ENCODE data around the gene LRFN2.

Gene LRFN2

DNA sequence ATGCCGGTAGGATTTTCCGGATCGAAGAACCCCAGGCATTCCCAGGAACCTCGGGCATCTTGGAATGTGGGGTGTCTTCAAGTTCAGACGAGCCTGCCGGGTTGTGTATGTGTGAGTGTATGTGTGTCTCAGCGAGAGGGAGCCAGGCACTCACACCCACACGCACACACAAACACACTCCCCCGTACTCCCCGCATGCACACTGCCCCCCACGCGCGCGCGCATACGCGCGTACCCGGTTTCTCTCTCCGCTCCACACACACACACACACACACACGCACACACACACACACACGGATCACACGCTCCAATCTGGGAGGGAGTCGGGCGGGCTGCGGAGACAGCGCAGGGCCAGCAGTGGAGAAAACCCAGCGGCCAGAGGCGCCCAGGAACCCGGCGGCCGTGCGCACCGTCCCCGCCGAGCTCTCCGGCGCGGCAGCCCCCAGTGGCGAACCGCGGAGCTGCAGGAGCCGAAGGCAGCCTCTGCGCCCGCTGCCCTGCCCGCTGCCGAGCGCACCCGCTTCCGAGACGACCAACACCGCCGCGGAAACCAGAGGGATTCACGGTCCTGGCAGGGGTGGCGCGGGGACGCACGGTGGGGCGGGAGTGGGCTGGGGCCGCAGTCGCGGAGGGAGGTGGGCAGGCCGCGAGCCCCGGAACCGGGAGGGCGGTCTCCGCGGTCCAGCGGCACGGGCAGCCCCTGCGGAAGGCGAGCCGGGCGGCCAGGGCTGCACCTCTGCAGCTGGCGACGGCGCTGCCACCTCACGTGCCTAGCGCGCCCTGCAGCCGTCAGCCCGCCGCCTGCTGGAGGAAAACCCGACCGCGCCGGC lies at the start of gene LRFN2:
TSS of gene LRFN2 (minus strand) at position 125 of the 830 bp plus-strand sequence.
- peak; percentile 37 to 61 for DNase-seq

DNA sequence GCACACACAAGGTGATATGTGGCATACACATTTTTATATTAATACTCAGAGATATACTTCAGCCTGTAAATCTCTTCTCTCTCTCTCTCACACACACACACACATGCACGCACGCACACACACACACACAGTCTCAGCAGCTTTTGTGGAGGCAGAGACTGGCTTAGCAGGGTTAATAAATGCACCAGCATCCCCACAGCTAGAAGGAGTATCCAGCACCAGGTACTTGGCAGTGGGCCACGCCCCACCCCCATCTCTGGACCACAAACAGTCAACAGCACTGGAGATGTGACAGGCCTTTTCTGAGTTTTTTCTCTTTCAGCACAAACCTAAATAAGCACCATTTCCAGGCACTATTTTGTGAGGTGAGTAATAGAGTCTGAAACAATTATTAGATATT lies 47.3 kb upstream of the LRFN2 start:
- DNase-seq: no peak

- DNase-seq: no peak
Observed at GRCh38 chr6:40631744-40632143, 44.6 kb upstream of the LRFN2 start.

DNA sequence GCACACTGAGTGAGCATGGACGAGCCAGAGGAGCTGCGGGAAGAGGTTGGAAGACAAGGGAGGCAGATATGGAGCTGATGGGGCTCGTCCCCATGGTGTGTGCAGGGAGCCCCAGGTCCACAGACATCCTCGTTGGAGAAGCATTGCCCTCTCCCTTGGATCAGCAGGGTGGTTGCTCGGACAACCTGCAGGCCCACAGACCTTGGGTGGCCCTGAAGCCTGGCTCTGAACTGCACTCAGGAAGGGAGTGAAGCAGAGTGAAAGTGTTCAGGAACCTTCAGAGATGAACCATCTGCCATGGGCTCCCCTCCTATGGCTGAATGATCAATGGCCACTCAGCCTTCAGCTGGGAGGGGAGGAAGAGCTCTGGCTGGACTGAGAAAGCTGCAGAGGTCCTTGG lies 43.3 kb upstream of the LRFN2 start:
- no peak for DNase-seq

- no peak for DNase-seq
Observed at GRCh38 chr6:40630051-40630450, 42.9 kb upstream of the LRFN2 start.

GRCh38 chr6:40629463-40629862 lies 42.3 kb upstream of the LRFN2 start:
- DNase-seq: no peak

DNA sequence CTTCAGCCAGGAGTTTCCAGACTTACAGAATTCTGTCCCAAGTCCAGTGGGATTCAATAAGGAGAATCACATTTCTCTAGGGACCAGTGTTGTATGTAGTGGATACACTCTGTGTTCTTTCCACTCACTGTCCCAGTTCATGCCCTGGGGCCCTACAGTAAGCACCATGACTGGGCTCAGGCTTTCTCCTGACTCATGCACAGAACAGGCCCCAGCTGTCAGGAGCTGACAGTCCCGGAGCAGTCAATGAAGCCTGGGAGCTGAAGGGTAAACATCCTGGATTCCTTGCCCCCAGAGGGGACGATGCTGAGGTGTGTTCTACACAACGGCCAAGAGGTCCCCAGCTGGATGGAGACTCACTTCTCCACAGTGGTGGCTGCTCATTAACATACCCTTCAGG lies 40.2 kb upstream of the LRFN2 start:
- DNase-seq: no peak

DNA sequence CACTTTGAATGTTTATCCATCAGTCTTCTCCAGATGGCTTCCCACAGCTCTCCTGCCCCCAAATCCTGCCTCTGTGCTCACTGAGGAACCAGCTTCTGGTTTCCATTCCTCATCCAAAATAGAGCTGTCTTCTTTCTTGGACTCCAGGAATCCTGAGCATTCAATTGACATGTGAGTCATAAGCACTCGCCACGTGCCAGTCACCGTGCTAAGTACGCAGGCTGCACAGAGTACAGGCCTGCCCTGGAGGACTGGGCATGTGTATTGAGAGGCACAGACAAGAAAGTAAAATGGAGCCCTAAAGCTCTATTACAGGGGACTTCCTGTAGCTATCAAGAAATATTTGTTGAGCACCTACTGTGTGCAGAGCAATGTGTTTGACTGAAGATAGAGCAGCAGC lies 39.7 kb upstream of the LRFN2 start:
- no peak for DNase-seq

- DNase-seq: no peak
Observed at GRCh38 chr6:40623932-40624331, 36.8 kb upstream of the LRFN2 start.

DNA sequence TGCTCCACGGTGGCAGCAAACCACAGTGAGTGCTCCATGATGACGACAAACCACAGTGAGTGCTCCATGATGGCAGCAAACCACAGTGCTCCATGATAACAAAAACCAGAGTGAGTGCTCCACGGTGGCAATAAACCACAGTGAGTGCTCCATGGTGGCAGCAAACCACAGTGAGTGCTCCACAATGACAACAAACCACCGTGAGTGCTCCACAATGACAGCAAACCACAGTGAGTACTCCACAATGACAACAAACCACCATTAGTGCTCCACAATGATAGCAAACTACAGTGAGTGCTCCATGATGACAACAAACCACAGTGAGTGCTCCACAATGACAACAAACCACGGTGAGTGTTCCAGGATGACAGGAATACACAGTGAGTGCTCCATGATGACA lies 36.0 kb upstream of the LRFN2 start:
- DNase-seq: no peak

DNA sequence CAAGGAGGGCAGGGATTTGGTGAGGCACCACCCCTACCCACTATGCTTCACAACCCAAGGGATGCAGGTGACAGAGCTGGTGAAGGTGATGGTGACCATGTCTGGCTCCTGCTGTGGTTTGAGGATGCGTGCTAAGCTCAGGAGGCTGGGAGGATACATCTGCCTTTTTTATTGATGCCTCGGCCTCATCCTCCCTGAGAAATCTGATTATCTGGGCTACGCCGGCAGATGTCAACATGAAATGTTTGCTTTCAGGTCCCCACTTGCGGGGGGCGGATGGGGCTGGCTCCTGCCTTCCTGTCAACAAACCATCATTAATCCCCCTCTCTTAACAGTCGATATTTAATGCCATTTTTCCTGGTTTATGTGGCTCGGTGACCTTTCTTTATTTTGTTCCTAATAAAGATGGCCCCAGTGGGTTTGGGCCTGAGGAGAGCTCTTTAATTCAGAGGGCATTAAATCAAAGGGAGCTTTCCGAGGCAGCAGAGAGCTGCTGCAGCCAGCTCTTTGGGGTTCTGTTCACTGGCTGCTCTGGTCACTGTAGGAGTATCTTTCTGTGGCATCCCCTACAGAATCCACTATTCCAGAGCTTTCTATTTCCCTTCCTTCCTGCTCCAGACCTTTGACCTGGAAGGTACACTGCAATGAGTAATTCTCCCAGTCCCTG lies 33.5 kb upstream of the LRFN2 start:
- no peak for DNase-seq

DNA sequence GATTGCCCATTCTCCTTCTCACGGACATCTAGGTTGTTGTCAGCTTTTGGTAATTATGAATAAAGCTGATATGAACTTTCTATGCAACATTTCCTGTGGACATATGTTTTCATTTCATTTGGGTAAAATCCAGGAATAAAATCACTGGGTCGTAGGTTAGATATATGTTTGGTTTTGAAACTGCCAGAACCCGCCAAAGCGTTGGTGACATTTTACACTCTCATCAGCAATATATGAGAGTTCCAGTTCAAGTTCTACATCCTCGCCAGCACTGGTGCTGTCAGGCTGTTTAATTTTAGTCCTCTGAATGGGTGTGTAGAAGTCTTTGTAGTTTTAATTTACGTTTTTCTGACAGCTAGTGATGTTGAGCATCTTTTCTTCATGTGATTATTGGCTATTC lies 27.5 kb upstream of the LRFN2 start:
- DNase-seq: no peak

GRCh38 chr6:40611912-40612311 lies 24.7 kb upstream of the LRFN2 start:
- DNase-seq: no peak

DNA sequence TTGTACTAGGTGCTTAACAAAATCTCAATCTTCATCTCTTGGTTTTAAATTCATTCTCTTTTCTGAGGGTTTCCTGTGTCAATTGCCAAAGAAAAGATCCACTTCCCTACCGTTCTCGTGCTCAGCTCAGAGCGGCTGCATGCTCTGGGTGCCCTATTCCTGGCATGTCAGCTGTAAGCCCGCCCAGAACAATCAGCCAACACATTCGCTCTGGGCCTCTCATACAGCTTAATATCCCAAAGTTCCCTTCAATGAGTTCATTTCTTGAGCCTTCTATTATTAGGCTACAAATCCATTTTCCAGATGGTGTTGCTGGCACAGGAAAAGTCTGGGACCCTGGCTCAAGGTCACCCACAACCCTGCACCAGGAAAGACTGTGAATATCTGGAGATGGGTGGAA lies 24.3 kb upstream of the LRFN2 start:
- DNase-seq: no peak

DNA sequence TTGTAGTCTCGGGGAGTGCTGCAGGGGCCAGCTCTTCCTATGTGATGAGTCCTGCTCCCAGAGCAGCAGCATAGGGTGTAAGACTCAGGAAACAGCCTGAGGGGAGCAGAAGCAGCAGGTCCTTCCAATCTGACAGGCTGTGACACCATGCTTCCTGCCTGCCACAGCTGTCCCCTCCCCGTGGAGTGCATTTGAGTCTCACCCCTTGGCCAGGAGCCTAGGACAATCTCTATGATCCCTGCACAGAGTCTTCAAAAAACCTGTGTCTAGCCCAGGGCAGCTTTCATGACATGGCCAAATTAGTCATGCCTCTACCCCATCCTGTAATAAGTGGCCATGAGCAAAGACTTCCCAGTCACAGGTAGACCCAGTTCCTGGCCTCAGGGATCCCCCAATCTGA lies 23.1 kb upstream of the LRFN2 start:
- no peak for DNase-seq

- DNase-seq: no peak
Observed at GRCh38 chr6:40606981-40607380, 19.8 kb upstream of the LRFN2 start.

GRCh38 chr6:40606526-40606925 lies 19.4 kb upstream of the LRFN2 start:
- no peak for DNase-seq

DNA sequence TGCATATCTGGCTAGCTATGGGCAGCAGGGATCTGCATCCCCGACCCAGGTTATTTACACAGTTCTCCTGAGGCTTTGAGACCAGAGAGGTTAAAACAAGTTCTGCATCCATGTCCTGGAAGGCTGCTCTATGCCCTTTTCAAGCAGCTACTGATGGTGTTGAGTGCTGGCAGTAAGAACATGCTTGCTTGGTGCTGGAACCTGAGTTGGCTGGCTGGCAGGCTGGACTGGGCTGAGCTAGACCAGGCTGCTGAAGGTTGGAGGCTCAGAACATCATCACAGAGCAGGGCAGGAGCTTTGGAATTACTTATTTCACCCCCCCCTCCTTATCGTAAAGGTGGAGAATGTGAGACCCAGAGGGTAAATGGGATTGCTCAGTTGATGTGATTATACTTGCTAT lies 16.9 kb upstream of the LRFN2 start:
- no peak for DNase-seq

DNA sequence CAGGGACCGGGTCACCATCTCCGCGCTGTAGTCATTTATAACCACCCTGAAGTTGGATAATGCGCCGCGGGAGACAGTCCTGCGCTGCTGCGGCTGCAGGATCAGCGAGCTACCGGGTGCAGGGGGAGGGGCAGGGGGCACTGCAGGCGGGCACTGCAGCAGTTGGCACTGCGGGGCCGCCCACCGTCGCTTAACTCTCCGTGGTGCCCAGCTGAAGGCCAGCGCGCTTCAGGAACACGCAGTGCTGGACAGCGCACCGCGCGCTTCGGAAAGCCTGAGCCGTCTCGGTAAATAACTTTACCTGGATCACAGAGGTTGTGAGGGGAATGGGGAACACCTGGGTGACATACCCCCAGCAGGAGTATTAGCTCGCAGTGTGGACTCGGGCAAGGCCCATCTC lies 12.4 kb upstream of the LRFN2 start:
- DNase-seq: no peak

- no peak for DNase-seq
Observed at GRCh38 chr6:40598516-40598915, 11.4 kb upstream of the LRFN2 start.

GRCh38 chr6:40597301-40597700 lies 10.1 kb upstream of the LRFN2 start:
- DNase-seq: no peak

GRCh38 chr6:40588480-40588879 lies 1.3 kb upstream of the LRFN2 start:
- DNase-seq: no peak

DNA sequence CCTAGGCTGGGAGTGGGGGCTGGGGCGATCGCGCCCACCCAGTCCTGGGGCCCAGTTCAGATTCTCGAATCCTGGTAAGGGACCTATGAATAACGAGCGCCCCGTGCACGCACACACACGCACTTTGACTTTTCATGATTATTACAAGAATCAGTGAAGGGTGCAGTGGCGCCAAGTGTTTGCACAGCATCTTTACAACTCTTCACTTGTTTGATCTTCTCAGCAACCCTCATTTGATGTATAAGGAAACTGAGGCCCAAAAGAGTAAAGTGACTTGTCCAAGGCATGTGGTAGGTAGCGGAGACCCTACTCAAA lies 863 bp upstream of the LRFN2 start:
- DNase-seq: no peak

DNA sequence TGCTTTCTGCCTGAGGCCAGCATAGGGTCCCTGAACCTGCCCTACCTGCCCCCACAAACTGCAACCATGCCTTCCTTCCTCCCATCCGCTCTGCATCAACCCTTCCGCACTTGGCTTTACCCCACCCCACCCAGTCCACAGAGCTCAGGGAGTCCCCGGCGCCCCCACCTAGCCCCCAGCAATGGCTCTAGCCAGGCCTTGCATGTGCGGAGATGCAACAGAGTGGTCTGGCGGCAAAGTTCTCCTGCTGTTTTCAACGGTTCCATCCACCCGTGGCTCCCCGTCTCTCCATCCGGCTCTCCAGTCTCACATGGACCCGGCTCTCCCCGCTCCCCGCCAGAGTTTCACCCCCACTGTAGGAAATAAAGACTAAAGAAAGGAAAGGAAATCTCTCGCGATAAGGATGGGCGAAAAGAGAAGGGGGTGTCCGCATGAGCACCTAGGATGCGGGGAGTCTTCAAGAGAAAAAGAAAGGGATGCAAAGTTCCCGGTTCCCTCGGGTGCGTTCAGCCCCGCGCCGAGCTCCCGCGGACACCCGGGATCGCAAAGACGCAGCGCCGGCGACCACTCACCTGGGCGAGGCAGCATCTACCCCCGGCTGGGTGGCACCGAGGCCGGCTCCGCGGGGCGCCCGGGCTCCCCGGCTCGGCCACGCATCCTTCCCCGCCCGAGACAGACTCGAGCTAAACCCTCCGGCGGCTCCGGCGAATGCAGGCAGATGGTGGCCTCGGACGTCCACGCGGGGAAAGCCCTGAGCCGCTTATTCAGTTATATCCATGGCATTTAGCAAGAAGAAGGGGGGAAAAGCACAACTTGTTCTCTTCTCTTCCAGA lies 579 bp downstream of the LRFN2 start:
- no peak for DNase-seq

Measured in SW 1271 (cell line).